NCI-H2227 (cell line): Measurements from ENCODE around the gene ANKRD49.
"Not testable (repeated sequence)": the region's sequence is repeated elsewhere in the genome, so short reads cannot be mapped to it uniquely, and the experiment has no call there.

Experiments used
- DNase-seq: peaks from one replicate; lab custom pipeline; 2025; ENCODE audit not compliant: unreplicated experiment; lab: John Stamatoyannopoulos, UW

The ANKRD49 gene

DNA sequence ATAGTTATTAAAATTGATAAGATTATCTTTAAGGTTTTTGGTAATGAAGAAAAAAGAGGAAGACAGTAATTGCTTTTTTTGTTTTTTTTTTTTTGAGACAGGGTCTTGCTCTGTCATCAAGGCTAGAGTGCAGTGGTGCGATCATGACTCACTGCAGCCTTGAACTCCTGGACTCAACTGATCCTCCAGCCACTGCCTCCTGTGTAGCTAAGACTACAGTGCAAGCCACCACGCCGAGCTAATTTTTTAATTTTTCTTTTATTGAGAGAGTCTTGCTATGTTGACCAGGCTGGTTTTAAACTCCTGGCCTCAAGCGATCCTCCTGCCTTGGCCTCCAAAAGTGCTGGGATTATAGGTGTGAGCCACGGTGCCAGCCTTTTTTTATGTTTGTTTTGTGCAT lies 12.7 kb downstream of the ANKRD49 start:
- not testable (repeated sequence) for DNase-seq

DNA sequence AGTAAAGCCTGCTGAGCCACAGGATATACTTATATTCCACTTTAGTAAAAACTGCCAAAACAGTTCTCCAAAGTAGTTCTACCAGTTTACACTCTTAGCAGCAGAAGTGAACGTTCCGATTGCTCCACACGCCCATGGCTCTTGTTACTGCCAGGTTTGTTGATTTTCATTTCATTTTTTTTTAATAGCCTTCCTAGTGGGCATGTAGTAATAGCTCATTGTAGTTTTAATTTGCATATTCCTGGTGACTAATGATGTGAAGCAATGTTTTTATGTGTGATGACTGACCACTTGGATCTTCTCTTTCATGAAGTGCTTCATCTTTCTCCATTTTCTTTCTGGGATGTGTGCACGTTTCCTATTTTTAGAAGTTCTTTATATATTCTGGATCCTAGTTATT lies 13.7 kb downstream of the ANKRD49 start:
- no peak for DNase-seq

DNA sequence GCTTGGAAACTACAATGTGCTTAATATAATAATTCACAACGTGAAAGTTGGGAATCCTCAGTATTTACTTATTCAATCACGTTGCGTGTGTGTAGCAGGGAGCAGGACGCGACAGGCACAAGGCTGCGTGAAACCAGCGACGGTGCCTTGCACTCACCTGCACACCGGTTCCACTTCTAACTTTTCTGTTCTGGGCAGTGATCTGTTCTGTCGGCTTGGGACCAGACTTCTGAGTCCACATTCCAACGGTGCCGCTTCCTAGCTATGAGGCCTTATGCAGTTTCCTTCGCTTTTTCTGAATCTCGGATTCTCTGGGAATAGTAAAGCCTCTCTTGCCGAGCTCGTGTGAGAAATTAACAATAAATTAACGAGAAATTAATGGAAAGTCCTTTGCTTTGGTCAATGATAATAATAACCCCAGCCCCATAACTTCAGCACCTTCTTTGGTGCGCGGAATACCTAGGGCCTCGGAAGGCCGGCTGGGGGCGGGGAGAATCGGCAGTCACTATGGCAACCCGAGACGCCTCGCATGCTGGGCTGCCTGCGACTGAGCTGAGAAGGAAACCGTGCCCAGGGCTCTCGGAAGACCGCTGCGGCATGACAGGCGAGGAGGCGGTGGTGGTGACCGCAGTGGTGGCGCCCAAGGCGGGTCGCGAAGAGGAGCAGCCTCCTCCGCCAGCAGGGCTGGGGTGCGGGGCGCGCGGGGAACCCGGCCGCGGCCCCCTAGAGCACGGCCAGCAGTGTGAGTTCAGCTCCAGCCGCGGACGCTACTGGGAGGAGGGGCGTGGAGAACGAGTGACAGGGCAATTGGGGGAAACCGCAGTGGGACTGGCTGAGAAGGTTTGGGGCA lies 18.4 kb downstream of the ANKRD49 start, which contains the start of gene C11orf97:
Gene C11orf97, plus strand, starts transcription at position 530 of the 850 bp plus-strand sequence. Its CDS starts 68 bp downstream, at position 598.
- peak; percentile 72 for DNase-seq

DNA sequence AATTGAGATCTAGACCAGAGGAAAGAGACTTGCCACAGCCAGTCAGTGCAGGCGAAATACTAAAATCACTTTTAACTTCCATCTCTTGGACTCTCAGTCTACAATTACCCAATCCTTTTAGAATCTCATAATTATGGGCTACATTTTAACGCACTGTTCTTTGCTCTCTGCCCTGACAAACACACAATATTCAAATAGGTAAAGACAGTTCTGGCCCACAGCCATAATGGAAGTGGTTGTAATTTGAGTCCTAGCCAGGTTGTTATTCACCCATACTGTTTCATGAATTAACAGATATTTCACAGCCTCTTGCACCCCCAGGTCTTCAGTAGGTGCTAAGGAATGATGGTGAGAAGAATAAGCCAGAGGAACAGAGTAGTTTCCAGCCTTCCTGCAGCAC lies 19.3 kb downstream of the ANKRD49 start:
- peak; percentile 39 for DNase-seq

DNA sequence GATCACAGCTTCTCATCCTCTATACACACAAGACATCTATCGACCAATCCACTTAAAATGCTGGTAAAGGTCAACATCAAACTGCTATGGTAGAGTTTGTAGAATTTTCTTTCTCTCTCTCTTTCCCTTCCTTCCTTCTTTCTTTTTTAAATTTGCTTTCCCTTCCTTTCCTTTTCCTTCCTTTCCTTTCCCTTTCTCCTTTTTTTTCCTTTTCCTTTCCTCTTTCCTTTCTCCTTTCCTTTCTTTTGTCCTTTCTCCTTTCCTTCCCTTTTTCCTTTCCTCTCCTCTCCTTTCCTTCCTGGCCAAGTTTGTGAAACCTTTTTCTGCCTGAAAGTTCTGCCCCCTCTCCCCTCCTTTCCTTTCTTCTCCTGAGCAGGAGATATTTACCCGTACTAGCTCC lies 21.6 kb downstream of the ANKRD49 start:
- DNase-seq = no peak

DNA sequence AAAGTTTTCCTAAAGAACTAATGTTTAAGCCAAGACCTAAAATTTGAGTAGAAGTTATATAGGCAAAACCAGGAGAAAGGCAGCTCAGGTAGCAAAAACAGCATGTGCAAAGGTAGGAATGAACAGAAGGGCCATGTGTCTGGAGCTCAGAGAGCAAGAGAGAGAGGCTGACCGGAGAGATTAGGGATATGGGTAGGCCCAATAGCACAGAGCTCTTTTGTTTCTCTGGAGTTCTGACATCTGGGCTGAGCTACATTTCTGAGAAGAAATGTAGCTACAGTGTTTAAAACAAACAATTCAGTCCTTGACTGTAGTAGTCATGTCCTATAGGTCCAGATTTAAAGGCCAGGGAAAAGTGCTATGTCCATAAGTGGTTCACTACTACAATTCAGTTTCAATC lies 22.9 kb downstream of the ANKRD49 start:
- no peak for DNase-seq

DNA sequence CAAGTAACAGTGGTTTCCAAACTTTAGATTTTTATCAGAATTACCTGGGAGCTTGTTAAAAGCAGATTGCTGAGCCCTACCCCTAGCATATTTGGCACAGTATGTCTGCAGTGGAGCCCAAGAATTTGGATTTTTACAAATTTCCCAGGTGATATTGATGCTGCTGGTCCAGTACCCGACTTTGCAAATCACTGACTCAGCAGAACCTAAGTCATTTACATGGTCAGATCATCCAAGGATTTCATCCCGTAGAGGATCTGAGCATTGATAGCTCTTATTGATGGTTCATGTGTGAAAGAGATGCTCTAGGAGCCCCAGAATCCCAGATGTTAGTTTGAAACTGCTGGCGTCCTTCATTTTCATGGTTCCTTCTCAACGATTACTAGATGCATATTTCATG lies 24.5 kb downstream of the ANKRD49 start:
- DNase-seq = no peak

DNA sequence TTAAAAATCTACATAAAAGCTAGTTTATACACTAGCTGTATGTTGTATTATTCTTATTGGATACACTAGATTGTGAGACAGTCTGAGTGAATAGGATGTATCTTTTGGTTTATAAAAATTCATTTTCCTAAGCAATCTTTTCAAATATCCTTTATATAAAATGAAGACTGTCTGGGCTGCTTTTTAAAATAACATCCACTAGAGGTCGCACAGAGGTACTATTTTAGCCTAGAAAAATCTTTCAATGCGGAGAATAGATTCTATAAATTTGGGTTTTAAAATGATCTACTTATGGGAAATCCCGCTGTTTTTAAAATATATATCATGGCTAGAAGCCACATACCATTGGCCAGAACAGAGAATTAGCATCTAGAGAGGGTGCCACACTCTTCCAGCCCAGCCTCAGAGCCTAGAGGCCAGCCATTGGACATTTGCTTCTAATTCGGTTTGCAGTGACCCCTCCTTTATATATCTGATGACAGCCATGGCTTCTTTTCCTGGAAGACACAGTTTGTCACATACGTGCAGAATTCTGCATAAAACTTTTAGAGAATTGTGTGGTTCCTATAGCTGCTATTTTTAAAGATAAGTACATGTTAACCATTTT lies 25.8 kb downstream of the ANKRD49 start:
- peak; percentile 37 for DNase-seq

DNA sequence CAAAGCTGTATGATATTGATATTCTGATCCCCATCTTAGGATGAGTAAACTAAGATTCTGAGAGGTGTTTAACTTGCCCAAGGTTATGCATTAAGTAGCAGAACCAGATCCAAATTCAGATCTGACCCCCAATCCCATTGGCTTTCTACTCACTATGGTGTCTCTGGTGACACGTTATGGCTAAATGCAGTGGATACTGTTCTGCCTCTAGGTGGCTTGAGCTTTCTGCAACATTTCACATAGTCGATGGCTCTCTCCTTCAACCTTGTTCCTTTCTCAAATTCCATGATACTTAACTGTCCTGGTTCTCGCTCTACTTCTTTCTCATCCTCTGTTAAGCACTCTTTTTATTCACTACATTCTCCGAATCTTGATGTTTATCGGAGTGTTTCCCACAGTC lies 27.9 kb downstream of the ANKRD49 start:
- no peak for DNase-seq

DNA sequence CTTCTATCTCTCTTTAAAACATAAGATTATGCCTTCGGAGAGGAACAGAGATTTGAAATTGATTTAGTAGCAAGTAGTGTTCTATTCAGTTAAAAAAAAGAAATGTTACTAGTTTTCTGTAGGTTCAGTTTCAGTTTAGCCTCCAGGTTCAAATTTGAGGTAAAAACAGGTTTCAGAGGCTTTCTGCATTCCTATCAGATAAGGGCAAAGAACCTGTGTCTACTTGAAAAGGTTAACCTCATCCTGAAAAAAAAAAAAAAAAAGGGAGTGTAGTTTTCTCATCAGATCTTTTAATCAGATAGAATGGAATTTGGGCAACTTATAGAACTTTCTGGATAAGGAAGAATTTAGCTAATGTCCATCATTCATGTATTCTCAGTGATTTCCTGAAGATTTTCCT lies 30.6 kb downstream of the ANKRD49 start:
- DNase-seq = no peak

DNA sequence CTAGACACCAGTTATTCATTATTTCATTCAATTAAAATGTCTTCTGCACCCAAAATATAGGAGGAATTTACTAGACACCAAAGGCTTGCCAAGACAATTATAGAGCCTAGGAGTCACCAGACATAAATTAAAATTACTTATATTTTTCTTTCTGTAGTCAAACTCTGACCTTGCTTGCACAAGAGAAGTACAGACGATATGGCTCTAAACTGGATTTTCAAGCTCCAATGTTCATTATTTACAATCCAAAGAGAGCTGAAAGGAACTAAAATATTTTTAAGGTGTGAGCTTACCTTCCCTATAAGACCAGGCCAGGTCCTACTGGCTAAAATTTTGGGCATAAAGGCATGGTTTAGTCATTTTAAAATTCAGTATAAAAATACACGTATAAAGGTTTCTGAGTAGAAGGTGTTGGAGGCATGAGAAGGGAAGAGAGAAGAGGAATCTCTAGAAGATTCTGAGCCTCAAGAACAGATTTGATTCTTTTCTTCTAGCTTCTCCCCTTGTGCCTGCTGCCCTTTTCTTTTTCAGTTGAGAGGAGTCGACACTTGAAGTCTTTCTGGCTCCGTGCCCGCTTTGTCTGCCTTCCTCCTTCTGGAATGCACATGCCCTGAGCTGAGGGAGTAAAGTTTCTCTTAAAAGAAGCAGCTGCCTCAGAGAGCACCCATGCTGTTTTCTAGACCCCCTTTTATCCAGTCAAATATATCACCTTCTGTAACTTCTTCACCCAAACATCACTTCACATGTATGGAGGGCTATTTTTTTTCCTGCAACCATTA lies 32.0 kb downstream of the ANKRD49 start:
- peak; percentile 32 for DNase-seq

DNA sequence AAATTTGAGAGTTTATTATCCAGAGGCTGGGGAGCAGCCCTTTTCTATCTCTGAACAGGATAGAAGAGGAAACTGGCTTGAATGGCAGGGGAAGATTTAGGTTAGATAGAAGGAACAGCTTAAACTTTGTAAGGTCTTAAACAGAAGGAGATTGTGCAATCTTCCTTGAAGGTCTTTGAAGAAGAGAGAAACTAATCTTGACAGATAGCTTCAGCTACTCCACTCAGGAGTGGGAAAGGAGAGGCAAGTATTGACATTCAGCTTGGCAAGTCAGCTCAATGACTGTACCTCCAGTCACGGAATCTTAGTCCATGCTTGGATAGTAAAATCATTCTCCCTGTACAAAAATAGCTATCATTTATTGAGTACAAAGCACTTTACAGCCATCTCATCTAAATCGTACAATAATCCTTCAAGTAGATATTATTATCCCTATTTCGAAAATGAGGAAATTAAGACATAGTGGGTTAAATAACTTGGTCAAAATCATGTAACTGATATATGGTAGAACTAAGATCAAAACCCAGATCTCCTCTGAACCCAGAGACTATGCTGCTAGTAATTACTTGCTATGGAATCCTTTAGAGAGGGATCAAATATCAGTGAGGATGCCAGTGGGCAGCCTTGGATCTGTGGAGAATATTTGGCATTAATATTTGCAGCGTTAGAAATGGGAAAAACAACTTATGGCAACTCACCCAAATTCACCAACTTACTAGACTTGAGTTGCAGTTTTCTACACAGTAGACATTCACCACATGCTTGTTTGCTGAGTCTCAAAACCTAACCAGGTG lies 33.1 kb downstream of the ANKRD49 start:
- DNase-seq = no peak

DNA sequence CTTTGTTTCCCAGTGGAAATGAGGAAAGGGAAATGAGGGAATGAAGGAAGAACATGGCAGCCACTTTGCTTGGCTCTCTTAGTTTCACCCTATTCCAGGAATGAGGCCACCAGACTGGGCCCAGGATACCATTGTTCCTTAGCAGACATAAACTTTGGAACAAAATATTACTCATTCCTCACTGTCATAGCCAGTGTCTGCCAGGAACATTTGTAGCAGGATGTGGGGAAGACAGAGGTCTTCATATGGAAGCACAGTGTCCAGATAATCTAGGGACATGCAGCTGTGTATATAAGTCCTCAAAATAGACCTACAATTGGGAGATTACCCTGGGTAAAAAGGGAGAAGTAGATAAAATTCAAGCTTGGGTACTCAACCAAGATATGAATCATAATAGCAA lies 34.8 kb downstream of the ANKRD49 start:
- DNase-seq = no peak

DNA sequence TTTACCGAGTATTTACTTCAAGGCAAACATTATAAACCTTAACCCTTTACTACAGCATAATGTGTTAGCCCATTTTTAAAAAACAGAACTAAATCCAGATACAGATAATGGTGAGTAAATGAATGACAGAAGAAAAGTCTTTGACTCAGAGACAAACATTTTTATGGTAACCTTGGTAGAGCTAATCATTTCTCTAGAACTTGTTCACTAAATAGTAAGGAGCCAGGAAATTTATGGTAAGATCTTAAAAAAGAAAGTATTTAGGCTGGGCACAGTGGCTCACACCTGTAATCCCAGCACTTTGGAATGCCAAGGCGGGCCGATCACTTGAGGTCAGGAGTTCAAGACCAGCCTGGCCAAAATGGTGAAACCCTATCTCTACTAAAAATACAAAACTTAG lies 38.4 kb downstream of the ANKRD49 start:
- no peak for DNase-seq

DNA sequence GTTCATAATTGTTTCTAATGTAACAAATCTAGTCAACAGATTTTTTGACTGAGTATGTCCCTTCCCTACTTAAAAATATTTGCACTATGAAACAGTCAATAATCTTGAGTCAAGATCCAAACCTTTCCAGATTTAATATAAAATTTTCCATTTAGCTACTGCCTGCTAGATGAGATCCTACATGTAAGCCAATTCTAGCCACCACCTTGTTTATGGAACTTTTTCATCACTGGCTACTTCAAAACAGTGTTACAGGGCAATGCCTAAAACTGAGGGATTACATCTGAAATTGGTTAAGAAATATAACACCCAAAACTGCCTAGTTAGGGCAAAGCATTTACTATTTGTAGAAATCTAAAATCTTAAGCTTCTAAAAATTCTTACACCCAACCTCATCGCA lies 39.4 kb downstream of the ANKRD49 start:
- no peak for DNase-seq

DNA sequence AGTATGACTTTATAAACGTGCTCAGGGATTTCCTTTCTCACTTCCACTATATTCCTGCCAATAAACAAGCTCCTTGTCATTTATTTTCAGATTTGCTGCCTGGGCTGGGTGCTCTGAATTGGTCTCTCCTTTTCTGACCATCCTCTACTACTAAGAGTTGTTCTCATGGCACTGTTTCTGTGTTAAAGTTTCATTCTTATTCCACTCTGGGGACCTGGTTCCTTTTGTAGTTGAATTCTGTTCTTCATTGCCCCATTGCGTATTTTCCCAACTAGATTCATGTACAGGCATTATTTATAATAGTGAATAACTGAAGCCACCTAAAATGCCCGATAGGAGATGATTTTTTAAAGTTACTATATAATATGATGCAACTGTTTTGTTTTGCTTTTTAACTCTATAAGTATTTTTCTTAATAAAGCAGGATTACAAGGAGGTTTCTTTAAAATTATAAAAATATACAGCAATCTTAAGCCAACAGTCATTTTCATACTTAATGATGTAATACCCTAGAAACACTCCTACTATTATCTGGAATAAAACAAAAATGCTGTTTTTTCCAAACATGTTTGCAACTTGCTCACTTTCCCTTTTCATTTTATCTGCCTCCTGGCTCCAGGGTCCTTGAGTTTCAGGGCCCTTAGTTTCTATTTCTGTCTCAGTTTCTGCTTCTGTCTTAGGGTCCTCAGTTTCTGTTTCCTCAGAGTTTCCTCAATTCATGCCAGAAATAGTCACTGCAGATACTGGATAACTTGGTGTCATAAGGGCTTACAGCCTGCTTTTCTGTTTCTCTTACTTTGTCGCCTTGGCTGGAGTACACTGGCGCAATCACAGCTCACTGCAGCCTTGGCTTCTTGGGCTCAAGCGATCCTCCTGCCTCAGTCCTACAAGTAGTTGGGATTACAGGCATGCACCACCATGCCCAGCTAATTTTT lies 40.2 kb downstream of the ANKRD49 start:
- no peak for DNase-seq

DNA sequence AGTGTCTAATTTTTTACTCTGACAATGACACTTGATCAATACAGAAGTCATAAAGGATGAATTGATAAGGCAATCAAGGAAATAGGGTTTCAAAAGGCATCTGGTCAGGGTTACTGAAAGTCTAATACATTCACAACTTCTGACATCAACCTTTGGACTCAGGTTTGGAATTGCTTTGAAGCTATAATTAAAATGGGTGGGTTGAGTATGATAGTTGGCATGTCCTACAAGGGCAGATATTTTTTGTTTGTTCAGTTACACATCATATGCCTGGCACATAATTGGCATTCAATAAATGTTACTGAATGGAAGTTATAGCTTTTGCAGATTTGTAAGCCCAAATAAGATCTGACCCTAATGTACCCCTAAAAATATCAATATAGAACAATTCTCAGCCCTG lies 42.6 kb downstream of the ANKRD49 start:
- no peak for DNase-seq

DNA sequence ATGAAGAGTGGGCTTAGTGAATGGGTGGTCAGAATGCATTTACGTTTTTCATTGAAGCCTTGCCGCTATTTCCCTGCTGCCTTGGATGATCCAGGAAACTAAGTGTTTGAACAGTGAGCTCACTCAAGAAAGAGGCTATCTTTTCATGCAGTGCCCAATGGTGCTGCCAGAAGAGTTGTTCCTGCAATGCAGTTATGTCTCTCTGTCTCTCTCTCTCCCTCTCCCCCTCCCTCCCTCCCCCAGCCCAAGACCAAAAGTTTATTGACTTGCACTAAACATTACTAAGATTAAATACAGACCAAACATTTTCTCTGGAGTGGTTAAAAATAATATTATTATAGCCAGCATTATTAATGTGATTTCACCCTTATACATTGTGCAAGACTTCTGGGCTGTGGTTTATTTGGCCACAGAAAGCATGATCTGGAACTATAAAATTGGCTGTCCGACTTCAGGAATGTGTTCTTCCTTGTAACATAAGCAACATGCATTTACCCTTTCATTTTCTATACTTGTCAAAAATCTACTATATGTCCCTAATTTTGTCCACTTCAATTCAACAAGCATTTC lies 43.3 kb downstream of the ANKRD49 start:
- DNase-seq = no peak

DNA sequence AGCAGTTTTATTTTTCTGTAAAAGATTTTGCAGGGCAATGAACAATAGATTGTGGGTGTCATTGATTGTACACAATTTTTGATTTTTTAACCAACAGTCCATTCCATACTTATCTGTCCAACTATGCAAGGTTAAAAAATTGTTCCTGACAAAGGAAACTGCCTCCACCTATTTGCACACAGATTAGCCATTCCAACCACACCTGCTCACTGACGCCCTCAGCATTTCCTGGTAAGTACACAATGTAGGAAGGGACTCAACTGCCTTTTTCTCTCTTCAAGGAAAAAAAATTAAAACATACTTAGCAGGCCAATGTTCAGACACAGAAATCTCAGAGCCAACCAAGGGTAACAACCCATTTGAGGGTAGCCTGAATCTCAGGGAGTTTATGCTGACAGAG lies 45.6 kb downstream of the ANKRD49 start:
- no peak for DNase-seq
